IPS-20b (cell line): ENCODE data around the gene NAV2.
"Not testable (repeated sequence)": the region's sequence is repeated elsewhere in the genome, so short reads cannot be mapped to it uniquely, and the experiment has no call there.

ENCODE experiments used
- H3K27ac ChIP-seq: one replicate; pipeline ENCODE4 v1.5.1; 2013; ENCODE audit warnings: low read length
- H3K27me3 ChIP-seq: 2 replicates; pipeline ENCODE4 v1.6.1; 2013; ENCODE audit warnings: mild to moderate bottlenecking, low read length, inconsistent platforms; ENCODE audit not compliant: insufficient read depth
- H3K36me3 ChIP-seq: 2 replicates; pipeline ENCODE4 v1.6.1; 2013; ENCODE audit warnings: low read depth, mild to moderate bottlenecking, inconsistent platforms, low read length, moderate library complexity; ENCODE audit not compliant: insufficient read depth
- H3K4me1 ChIP-seq: 2 replicates; pipeline ENCODE4 v1.6.1; 2013; ENCODE audit warnings: mild to moderate bottlenecking, control low read depth, inconsistent platforms, low read length, moderate library complexity; ENCODE audit not compliant: insufficient read depth
- H3K4me3 ChIP-seq: 2 replicates; pipeline ENCODE4 v1.5.1; 2013; ENCODE audit warnings: mild to moderate bottlenecking, low read length, inconsistent platforms
- H3K9ac ChIP-seq: 2 replicates; pipeline ENCODE4 v1.6.1; 2013; ENCODE audit warnings: low read depth, mild to moderate bottlenecking, inconsistent platforms, low read length, moderate library complexity
- H3K9me3 ChIP-seq: 2 replicates; pipeline ENCODE4 v1.6.1; 2013; ENCODE audit warnings: mild to moderate bottlenecking, low read depth, low read length, inconsistent platforms; ENCODE audit not compliant: insufficient read depth

NAV2 gene

DNA sequence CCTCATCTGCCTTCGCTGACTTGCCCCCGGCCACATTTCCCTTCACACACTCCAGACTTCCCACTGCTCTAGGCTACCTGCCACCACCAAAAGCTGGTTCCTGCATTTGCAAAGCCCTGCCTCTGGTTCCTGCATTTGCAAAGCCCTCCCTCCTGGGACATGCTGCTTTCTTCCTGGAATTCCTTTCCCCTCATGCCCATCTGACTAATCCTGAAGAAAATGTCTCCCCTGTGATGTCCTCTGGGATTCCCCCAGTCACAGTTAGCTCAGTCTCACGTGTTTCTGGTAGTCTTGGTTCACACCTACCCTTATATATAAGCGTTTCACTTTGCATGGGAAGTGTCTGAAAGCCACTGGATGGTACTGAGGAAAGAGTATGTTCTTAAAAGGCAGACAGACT is 240.7 kb downstream of the NAV2 start:
- Histone ChIP-seq H3K9ac (peak overlapping the region; percentile 49; the same call in 1 of the 2 replicates), H3K4me3 (peak overlapping the region; percentile 23; the same call in 1 of the 2 replicates), H3K27me3 (no peaks in the 10 kb centered on the region), H3K9me3 (no peaks in the 10 kb centered on the region), H3K27ac (peak overlapping the region; percentile 62), H3K36me3 (peaks cover 20% of the 10 kb centered on the region), H3K4me1 (peaks cover 38% of the 10 kb centered on the region)

DNA sequence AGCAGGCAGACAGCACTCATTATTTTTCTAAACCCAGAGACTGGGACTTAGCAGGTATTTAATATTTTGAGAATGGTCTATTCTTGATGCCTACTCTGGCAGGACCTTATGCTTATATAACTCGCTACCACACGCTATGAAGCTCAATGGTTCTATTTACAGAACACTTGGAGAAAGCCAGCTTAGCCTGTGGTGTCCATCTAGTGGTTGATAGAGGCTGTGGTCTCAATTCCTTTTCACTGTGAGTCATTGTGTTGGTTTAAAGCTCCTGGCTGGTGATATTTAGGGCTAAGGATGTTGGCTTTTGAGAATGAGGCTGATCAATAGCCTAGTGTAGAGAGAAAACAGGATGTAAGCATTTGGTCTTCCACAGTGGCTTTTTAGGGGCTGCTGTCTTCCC is 241.3 kb downstream of the NAV2 start:
- H3K36me3 ChIP-seq, result peaks cover 15% of the 10 kb centered on the region
- peak overlapping the region; percentile 62 for H3K27ac ChIP-seq
- H3K4me1 ChIP-seq, result peaks cover 38% of the 10 kb centered on the region
- peak overlapping the region; percentile 23; the same call in 1 of the 2 replicates for H3K4me3 ChIP-seq
- H3K9me3 ChIP-seq, result no peaks in the 10 kb centered on the region
- H3K27me3 ChIP-seq, result no peaks in the 10 kb centered on the region
- peak overlapping the region; percentile 48; the same call in 1 of the 2 replicates for H3K9ac ChIP-seq

DNA sequence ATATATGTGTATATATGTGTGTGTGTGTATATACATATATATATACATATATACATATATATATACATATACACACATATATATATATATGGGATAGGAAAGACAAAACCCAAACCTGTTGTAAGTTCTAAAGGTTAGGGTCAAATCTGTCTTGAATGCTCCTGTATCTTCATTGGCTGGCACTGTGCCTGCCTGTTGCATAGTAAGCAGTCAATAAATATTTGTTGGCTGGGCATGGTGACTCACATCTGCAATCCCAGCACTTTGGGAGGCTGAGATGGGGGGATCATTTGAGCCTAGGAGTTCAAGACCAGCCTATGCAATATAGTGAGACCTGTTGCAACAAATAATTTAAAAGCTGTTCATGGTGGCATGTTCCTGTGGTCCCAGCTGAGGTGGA is 242.3 kb downstream of the NAV2 start:
- no peak overlapping the region for H3K4me3 ChIP-seq
- peaks cover 38% of the 10 kb centered on the region for H3K4me1 ChIP-seq
- no peaks in the 10 kb centered on the region for H3K27me3 ChIP-seq
- H3K9ac ChIP-seq, result no peak overlapping the region
- peaks cover 13% of the 10 kb centered on the region; the same call in 1 of the 2 replicates for H3K36me3 ChIP-seq
- H3K9me3 ChIP-seq, result no peaks in the 10 kb centered on the region
- no peak overlapping the region for H3K27ac ChIP-seq

DNA sequence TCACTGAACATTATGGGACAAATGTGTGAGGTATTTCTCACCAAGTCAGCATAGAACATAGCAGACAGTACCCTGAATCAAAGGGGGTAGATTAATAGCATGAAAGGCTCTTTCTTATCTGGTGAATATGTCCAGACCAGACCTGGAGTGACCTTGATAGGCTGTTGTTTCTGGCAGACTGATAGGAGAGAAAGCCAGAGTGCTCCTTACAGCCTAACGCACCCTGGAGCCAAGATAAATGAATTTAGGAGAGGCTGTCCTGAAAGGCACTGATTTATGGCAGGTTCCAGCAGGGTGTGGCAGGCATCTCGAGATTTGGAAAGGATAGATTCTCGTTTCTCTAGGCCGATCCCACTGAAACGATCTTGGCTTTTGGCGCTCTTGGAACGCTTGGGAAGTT is 243.0 kb downstream of the NAV2 start:
- peaks cover 8% of the 10 kb centered on the region; the same call in 1 of the 2 replicates for H3K36me3 ChIP-seq
- no peak overlapping the region for H3K4me3 ChIP-seq
- H3K9me3 ChIP-seq, result no peaks in the 10 kb centered on the region
- no peak overlapping the region for H3K9ac ChIP-seq
- peaks cover 38% of the 10 kb centered on the region for H3K4me1 ChIP-seq
- no peaks in the 10 kb centered on the region for H3K27me3 ChIP-seq
- H3K27ac ChIP-seq, result no peak overlapping the region

DNA sequence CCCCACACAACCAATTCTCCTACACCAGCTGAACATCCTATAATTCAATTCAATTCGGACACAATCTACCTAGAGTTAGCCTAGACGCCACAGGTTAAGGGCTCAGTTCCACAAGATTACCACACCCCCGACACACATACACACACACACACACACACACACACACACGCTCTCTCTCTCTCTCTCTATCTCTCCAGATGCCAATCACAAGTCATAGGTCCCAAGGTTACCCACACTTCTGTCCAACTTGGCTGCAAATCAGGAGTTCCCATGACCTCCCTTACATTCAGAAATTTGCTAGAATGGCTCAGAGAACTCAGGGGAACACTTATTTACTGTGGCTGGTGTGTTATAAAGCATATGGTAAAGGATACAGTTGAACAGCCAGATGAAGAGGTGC is 243.6 kb downstream of the NAV2 start:
- Histone ChIP-seq H3K36me3 (peaks cover 8% of the 10 kb centered on the region; the same call in 1 of the 2 replicates), H3K27me3 (no peaks in the 10 kb centered on the region), H3K9ac (no peak overlapping the region), H3K4me1 (peaks cover 37% of the 10 kb centered on the region), H3K4me3 (no peak overlapping the region), H3K27ac (no peak overlapping the region), H3K9me3 (no peaks in the 10 kb centered on the region)

DNA sequence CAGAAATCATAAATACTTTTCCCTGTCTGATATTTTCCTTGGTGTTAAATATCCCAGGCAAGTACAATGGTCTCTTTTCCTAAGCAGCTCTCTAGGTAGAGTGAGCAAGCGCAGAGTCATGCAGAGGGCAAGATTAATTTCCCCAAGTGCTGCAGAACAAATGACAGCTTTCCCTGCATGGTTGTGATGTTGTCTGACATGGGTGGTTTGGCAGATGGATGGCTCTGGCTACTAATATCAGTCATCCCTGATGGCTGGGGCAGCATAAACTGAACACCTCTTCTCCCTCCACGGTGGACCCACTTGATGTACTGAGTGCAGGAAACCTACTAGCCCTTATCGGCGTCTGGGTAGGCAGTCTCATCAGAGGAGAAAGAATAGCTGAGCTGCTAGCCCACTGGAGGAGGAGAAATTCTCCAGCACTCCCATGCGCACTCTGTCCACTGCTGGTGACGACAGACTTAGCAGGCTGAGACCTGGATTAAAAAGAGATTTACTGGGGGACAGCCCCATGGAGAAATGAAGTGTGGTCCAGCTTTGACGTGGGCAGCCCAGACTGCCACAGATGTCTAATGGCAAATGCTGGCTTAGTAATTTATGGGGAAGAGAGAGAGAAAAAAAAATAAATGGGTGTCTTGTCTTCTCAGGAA is 244.8 kb downstream of the NAV2 start:
- no peaks in the 10 kb centered on the region for H3K27me3 ChIP-seq
- no peaks in the 10 kb centered on the region for H3K9me3 ChIP-seq
- no peak overlapping the region for H3K4me3 ChIP-seq
- peaks cover 25% of the 10 kb centered on the region for H3K4me1 ChIP-seq
- no peak overlapping the region for H3K9ac ChIP-seq
- H3K36me3 ChIP-seq, result peaks cover 8% of the 10 kb centered on the region; the same call in 1 of the 2 replicates
- H3K27ac ChIP-seq, result no peak overlapping the region

DNA sequence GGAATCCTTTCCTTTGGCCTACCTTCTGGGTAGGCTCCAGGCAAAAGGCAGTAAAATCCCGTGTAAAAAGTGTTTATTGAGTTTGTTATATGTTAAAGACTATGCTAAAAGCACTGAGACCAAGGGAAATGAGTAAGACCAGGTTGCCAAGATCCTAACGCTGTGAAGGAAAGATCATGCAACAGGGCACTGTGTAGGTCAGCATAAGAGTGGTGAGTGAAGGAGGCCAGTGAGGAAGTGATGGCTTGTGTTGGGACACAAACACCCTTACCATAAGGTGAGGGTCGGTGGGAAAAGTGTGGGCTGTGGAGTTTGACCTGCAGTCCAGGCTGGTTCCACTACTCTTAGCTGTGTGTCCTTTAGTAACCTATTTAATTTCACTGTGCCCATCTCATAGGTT is 245.6 kb downstream of the NAV2 start:
- Histone ChIP-seq H3K27me3 (no peaks in the 10 kb centered on the region), H3K9ac (no peak overlapping the region), H3K36me3 (peaks cover 8% of the 10 kb centered on the region; the same call in 1 of the 2 replicates), H3K4me1 (peaks cover 18% of the 10 kb centered on the region), H3K9me3 (no peaks in the 10 kb centered on the region), H3K27ac (no peak overlapping the region), H3K4me3 (no peak overlapping the region)

DNA sequence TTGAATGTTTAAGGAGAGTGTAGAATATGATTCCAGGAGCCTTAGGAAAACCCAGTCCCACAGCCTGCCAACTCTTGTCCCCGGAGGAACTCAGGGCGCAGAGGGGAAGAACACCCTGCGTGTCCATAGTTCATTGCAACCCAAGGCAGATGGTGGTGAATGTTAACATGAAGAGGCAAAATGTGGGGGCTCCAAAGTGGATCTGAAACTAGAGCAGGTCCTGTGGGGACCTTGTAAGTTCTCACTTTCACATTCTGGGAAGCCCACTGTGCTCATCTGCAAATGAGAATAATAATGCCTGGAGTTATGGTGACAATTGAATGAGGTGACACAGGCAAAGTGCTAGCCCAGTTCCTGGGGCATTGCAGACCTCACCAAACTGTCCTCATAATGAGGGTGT is 246.6 kb downstream of the NAV2 start:
- H3K4me3 ChIP-seq, result no peak overlapping the region
- H3K36me3 ChIP-seq, result peaks cover 8% of the 10 kb centered on the region; the same call in 1 of the 2 replicates
- no peak overlapping the region for H3K27ac ChIP-seq

DNA sequence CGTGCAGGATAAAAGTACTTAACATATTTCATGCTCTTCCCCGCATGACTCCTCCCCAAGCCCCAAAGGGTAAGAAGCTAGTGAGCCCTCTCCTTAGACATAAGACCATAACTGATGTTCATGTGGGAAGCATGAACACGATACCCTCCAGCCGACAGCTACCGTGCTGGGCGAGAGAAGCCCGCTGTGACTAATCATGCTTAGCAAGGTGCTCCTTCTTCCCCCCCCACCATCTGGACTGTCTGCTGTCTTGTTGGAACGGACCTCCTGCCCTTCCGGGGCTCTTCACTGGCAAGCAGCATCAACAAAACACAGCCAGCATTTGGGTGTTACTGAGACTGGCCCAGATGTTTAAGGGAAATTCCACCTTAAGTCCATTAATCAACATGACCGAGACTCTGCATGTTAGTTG is 247.0 kb downstream of the NAV2 start:
- H3K9me3 ChIP-seq, result no peaks in the 10 kb centered on the region
- peaks cover 6% of the 10 kb centered on the region for H3K4me1 ChIP-seq
- H3K27me3 ChIP-seq, result no peaks in the 10 kb centered on the region
- H3K27ac ChIP-seq, result no peak overlapping the region
- no peak overlapping the region for H3K4me3 ChIP-seq
- no peak overlapping the region for H3K9ac ChIP-seq
- peaks cover 8% of the 10 kb centered on the region; the same call in 1 of the 2 replicates for H3K36me3 ChIP-seq

More for the DNA sequence above, 246.6 kb downstream of the NAV2 start:
- Histone ChIP-seq H3K27me3 (no peaks in the 10 kb centered on the region), H3K9ac (no peak overlapping the region), H3K9me3 (no peaks in the 10 kb centered on the region), H3K4me1 (peaks cover 9% of the 10 kb centered on the region)

DNA sequence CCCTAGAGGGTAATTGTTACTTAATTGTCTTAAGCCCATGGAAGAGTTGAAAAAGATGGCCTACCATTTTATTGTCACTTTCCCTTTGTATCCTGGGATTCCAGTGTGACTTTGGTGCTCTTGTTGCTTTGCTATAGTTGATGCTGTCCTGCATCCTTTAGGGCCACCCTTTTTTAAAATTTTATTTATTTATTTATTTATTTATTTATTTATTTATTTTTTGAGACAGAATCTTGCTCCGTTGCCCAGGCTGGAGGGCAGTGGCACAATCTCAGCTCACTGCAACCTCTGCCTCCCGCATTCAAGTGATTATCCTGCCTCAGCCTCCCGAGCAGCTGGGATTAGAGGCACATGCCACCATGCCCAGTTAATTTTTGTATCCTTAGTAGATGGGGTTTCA is 247.8 kb downstream of the NAV2 start:
- not testable (repeated sequence) for H3K9ac ChIP-seq, H3K27ac ChIP-seq, H3K27me3 ChIP-seq, H3K4me1 ChIP-seq, H3K4me3 ChIP-seq, H3K9me3 ChIP-seq
- H3K36me3 ChIP-seq, result peaks cover 12% of the 10 kb centered on the region

DNA sequence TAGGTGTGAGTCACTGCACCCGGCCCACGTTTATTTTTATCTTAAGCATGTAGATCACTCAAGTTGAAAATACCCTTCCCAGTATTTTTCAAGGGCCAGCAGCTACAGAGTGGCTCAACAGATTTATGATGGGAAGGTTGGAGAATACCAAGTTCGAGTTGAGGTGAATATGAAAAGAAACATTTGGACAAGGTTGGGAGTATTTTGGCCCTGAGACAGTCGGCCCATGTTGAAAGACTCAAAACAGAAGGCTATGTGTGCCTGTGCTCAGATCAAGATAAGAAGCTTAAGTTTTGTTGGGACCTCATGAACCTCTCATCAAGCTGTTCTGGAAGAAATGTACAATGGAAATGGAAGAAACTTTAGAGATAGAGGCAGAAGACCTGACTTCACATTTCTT is 248.6 kb downstream of the NAV2 start:
- Histone ChIP-seq H3K4me1 (peaks cover 6% of the 10 kb centered on the region), H3K27me3 (no peaks in the 10 kb centered on the region), H3K9me3 (no peaks in the 10 kb centered on the region), H3K4me3 (no peak overlapping the region), H3K27ac (no peak overlapping the region), H3K9ac (no peak overlapping the region), H3K36me3 (peaks cover 15% of the 10 kb centered on the region)

DNA sequence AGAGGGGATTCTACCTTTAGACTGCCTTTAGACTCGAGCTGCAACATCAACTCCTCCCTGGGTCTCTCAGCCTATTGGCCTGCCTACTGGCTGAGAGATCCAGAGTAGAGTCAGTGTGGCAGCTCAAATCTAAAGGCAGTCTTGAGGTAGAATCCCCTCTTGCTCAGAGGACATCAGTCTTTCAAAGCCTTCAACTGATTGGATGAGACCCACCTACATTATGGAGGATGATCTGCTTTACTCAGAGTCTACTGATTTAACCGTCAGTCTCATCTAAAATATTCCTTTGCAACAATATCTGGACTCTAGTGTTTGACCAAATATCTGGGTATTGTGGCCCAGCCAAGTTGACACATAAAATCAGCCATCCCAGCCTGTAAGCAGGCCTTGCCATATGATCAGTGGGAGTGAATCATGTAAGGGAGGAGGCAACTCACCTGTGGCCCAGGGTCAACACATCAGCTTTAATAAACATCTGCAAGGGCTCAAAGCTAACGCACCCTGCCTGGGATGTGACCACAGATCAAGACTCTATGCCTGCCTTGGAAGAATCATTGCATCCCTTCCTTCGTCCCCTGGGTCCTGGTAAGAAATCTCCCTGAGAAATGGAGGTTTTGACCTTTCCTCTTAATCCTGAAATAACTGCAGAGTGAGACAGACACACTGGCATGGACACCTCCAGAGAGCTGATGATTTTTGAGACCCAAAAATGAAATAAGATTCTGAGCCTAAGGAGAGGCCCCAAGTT is 249.6 kb downstream of the NAV2 start:
- H3K9ac ChIP-seq, result no peak overlapping the region
- no peak overlapping the region for H3K4me3 ChIP-seq
- H3K27me3 ChIP-seq, result no peaks in the 10 kb centered on the region
- no peaks in the 10 kb centered on the region for H3K4me1 ChIP-seq
- H3K9me3 ChIP-seq, result no peaks in the 10 kb centered on the region
- H3K36me3 ChIP-seq, result peaks cover 25% of the 10 kb centered on the region
- no peak overlapping the region for H3K27ac ChIP-seq
